Measurements from ENCODE around the gene NFASC.

The NFASC gene

DNA sequence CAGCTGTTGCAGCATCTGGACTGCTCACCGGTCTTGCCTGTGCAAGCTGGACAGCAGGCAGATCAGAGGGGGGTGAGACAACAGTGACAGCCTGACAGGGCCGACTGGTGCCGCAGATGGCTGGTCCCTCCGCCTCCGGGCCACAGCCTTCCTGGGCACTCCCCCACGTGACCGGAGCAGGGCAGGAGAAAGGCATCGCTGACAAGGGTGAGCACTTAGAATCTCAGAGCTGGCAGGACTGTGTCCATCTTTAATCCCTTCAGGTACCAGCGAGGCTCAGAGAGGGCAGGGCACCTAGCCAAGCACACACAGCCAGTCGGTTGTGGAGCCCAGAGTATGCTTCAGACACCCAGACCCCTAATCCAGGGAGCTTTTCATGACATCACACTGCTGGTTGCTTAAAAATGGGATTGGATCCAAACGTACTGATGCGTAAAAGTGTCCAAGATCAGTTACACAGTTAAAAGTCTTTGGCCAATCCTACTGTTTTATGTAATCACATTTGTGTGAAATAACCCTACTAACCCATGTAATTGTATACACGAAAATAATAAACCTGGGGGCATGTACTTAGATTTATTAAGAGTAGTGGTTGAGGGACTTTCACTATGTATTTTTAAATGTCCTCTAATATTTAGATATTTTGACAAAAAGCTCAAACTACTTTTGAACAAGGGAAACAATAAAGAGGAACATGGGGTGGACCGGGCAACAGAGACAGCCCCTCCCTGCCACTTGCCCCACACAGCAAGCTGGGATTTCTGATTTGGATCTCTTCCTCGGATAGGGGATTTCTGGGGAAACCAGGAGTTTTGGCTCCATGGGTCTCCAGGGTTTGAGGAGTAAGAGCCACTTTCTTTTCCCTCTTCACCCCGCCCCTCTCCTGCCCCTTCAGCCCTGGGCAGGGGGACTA is 171.6 kb downstream of the NFASC start:
- no peak for DNase-seq (ENCODE audit: low spot score)

DNA sequence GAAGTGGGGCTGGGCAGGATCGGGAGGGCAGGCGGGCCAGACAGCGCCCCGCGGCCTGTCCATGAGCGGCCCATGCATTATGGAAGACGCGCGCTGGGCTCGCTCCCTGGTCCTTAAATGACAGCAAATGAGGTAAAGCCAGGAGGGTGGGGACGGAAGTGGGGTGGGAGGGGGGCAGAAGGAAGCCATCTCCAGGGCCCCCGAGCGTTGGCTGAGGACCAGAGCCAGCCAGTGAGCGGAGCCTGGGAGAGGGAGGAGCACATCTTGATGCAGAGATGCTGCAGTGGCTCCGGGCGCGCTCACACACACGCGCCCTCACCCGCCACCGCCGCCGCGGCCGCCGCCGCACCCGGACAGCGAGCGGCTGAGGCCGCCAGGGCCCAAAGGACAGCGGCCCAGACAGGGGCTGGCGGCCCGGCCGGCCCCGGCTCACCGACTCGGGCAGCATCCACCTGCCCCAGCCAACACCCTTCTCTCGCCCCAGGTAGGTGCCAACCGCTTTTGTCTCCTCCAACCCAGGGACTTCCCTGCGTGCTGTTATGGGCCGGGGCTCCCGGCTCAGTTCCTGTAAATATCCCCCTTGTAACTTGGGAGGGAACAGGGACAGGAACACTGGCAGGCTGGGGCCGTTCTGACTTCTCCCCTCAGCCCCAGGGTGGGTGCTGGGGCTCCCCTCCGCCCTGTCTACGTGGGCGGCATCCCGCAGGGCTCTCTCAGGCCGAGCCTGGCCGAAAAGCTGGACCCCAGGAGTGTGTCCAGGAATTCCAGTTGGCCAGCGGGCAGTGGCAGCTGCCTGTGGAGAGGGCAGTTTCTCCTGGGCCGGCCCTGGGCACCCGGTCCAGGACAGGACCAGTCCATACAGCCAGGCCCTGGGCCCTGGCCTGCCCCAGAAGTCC is 172.5 kb downstream of the NFASC start, which contains the start of gene CNTN2:
Gene CNTN2 (plus strand): TSS at position 302 of the 896 bp plus-strand sequence. CDS start 9,974 bp downstream, outside the sequence.
- DNase-seq (ENCODE audit: low spot score): no peak

DNA sequence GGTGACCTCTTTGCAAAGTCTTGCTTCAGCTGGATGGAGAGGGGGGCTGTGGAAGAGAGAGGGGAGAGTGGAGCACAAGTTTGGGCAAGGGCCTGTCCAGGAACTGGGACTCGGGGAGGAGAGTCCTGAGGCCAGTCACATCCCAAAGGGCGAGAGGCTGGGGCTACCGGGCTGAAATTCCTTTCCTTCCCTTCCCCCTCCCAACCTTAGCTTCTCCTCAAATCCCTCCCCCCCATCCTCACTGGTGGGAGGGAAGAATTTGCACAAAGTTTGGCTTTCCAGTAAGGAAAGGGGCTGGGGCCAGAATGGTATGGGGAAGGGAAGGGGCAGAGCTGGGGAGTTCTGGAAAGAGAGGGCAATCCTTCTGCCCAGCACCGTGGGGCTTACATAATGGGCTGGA is 173.2 kb downstream of the NFASC start:
- DNase-seq (ENCODE audit: low spot score): no peak

DNA sequence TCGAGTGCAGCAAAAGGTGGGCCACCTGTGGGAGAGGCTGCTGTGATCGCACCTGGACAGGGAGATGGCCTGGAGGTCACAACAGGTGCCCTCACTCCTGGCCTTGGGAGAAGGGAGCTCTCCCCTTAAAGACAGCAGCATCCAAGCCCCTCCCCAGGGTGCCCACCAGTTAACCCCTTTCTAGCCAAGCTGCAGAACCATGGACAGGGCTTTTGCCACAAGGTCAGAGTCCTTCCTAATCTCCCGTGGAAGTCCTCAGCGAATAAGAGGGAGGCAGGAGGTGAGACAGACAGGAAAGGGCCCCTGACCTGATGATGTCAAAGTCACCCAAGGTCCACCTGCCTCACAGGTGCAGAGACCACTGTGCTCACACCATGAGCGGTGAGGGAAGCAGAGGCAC is 174.1 kb downstream of the NFASC start:
- no peak for DNase-seq (ENCODE audit: low spot score)

DNA sequence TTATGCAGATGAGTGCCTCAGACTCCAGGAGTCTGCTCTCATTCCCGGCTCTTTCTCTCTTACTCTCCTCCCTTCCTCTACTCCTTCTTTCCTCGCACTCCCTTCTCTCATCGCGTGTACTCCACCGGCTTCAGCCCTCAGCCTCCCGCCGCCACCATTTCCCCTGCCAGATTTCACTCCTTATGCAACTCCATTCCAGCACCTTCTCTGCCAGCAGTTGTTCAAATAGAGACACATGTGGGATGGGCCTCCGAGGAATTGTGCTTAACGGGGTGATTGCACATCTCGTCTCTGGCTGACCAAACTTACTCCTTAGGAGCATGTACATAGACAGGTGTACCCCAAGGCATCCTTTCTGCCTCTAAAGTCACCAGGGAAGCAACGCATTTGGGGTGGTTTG is 174.5 kb downstream of the NFASC start:
- DNase-seq (ENCODE audit: low spot score): no peak

DNA sequence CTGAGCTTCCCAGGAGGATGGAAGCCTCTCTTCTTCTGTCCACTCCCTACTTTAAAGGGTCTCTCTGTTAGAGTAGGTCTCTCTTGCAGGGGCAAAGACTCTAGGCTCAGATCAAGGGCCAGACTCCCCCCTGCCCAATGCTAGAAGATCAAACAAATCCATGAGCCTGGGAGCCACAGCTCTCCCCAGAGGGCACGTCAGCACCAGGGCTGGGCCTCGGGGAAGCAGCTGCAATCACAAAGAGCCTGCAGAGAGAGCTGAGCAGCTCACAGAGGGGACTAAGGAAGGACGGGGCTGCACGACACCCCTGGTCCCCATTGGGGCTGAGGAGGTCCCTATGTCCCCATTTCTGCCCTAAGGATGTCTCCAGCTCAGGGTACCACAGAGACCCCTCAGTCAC is 176.2 kb downstream of the NFASC start:
- DNase-seq (ENCODE audit: low spot score): no peak

DNA sequence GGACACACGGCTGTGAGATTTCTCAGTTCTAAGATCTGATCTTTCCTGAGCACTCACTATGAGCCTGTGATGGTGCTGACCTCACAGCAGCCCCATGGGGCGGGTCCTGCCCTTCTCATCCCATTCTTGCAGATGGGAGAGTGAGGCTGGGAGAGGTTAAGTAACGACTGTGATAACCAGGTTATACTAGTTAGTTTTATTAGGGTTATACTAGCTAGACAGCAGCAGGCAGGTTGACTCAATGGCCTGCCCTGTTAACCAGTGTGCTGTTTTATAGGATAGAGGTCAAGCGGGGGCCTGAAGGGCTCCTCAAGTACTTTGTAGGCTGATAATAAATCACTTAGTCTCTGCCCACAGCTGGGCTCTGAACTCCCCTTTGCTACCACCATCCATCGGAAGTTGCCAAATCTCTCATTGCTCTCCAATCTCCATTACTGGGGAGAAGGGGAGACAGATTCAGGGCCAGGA is 177.1 kb downstream of the NFASC start:
- DNase-seq (ENCODE audit: low spot score): no peak

DNA sequence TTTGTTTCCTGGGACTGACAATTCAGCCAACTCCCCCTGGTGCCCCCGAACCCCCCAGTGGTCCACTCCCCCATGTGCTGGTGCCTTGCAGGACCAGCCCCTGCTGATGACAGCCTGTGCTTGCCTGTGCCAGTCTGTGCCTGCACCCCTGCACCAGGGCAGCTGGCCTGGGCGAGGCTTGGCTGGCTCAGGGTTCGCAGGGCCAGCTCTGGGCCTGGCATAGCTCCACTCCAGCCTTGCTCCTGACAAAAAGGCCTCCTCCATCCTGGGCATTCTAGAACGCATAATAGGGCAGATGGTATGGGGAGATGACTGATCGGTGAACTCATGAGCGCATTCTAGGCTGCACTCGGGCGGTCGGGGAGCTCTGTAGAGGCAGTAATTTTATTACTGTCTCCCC is 177.7 kb downstream of the NFASC start:
- DNase-seq (ENCODE audit: low spot score): no peak

DNA sequence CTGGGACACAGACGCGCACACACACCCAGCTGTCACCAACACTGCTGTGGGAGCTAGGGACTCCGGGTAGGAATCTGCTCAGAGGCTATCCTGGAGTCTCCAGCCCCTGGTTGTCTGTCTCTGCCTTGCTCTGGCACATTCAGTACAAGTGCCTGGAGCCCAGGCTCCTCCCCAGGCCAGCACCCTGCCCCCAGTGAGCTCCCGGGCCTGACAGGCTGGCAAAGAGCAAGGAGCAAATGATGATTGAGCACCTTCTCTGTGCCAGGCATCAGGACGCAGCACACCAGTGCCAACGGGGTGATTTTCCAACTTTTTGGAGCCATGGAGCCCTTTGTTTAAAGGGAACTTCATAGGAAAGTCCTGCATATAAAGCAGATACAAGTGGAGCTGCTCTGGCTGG is 178.8 kb downstream of the NFASC start:
- DNase-seq (ENCODE audit: low spot score): no peak

DNA sequence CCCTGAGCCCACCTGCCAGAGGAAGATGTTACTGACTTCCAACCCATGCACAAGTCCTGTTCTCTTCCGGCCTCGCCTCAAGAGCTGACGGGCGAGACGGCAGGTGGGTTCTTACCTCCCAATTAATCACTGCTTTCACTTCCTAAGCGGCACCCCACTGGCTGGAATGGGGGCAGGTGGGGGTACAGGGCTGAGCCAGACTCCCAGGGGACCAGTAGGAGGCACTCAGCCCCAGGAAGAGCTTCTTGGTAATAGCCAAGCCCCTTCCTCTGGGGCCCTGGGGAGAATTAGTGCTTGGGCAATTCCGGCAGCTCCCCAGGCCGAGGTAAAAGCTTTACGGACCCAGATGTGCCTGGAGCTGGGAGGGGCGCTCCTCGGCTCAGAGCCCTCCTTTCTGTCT is 182.0 kb downstream of the NFASC start:
- no peak for DNase-seq (ENCODE audit: low spot score)

DNA sequence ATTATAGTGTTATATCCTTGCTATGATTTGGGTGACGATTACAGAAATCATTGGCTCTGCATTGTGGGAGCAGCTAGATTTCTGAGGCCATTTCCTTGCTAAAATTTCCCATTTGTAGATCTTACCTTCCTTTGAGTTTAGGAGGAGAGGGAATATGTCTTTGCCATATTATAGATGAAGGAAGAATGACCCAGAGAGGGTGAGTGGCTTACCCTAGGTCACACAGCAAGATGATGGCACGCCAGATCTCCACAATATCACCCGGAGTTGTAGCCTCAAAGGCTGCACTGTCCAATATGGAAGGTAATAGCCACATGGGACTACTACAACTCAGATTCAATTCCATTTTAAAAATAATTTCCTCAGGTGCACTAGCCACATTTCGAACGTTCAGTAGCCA is 182.6 kb downstream of the NFASC start:
- DNase-seq (ENCODE audit: low spot score): no peak

DNA sequence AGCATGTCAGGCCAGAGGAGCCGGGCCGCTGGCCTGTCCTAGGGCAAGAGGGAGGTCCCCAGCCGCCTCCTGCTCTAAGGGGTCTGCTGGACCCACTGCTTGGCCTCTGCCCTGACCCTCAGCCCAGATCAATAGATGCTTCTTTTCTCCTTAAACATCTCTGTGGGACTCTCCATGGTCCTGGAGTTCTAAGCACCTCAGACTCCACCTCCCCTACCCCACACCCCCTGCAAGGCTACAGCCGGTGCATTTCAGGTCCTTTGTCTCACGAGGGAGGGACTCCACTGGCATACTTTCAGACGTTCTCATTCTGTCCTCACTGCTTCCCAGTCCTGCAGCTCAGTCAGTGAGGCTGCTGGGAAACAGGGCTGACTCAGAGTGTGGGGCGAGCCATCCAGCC is 183.4 kb downstream of the NFASC start:
- no peak for DNase-seq (ENCODE audit: low spot score)

DNA sequence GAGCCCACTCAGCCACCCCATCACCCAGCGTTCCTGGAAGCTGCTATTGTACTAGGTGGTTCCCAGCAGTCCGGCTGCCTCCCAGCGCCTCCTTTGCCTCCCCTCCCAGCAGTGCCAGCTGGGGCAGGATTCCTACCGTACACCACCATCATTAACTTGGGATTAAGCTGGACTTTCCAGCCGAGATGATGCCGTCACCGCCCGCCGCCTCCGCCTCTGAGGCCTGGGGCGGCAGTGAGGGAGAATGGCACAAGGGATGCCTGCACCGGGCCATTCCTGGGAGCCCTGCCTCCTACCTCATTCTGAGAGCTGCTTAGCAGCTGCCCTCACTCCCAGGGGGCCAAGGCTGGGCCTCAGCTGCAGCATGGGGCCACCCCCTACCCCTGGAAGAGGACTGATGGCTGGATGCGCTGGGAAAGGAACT is 185.5 kb downstream of the NFASC start:
- DNase-seq (ENCODE audit: low spot score): no peak

DNA sequence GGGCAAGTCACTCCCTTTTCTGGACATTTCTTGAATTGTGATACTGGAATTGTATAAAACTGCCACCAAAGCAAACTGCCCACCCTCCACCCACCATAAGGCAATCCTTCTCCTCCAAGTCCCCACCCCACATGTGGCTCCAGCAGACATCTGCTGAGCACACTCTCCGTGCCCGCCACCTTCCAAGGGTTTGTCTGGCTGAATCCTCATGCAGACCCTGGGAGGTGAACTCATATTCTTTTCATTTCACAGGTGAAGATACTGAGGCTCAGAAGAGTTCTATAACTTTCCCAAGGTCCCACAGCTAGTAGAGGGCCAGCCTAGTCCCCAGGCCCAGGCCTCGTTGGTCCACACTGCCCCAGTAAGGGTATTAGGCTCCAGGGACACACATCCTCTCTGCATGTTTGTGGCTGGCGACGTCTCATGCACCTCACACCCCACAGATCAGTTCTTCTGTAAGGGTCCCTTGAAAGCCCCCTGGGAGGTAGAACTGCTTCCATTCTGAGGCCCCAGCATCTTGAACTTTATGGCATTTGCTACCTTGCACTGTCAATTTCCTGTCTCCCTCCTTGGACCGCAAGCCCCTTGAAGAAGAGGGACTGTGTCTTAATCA is 186.4 kb downstream of the NFASC start:
- no peak for DNase-seq (ENCODE audit: low spot score)

DNA sequence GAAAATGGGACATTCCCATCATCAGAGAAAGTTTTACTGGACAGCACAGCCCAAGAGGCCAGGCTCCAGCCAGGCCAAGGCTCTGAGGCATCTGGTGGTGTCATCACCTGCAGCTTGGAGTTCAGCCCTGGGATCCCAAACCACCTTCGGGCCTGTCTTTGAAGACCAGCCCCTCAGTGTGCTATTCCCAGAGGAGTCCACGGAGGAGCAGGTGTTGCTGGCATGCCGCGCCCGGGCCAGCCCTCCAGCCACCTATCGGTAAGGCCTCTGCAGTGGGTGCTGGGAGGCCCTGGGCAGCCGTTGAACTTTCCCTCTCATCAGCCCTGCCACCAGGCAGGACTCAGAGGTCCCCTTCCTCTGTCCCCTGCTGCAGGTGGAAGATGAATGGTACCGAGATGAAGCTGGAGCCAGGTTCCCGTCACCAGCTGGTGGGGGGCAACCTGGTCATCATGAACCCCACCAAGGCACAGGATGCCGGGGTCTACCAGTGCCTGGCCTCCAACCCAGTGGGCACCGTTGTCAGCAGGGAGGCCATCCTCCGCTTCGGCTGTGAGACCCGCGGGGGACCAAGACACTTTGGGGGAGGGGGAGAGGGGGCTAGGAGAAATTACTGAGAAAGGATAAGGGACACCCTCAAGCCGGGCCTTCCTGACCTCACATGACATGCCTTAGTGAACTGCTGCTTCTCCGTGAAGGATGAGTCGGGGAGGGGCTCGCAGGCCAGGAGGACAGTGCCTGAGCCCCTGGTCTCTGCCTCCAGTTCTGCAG is 187.3 kb downstream of the NFASC start:
- DNase-seq (ENCODE audit: low spot score): no peak

DNA sequence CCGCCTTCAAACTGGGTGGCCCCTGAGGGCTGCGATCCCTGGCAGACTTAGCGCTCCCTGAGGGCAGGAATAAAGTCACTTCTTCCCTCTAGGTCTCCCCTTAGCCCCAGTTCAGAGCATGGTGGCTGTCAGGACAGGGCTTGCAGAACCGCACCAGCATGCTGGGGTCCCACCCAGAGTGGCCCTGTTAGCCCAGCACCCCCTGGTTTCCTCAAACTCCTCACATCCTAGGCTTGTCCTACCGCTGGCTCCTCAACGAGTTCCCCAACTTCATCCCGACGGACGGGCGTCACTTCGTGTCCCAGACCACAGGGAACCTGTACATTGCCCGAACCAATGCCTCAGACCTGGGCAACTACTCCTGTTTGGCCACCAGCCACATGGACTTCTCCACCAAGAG is 188.2 kb downstream of the NFASC start:
- DNase-seq (ENCODE audit: low spot score): no peak

DNA sequence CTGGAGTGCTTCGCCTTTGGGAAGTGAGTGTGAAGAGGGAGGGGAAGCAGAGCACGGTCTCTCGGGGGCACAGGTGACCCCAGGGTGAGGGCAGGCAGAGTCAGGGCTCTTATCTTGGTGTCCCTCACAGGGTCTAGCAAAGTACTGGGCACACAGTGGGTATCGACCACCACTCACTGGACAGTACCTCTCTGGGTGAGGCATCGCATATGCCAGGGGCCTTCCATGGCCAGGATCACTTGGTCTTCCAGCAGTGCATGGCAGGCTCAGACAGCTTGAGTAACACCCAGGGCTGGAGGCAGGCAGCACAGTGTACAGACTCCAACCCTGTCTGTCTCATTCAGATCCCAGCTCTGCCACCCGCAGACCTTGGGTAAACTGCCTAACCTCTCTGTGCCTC is 189.0 kb downstream of the NFASC start:
- DNase-seq (ENCODE audit: low spot score): no peak

DNA sequence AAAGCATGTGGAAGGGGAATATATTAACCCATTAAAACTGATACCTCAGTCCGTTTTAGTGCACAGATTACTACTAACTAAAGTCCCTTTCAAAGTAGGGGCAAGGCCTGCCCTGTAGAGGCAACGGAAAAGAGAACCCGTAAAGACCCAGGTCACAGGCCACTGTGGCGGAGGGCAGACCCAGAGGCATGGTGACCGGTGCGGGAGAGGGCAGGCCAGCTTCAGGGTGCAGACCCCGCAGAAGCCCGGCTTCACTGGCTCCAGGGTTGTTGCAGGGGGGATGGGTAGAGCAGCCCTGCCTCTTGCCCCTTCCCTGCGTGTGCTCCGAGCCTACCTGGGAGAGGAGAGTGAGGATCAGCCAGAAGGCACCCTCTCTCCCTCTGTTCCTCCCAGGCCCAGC is 190.1 kb downstream of the NFASC start:
- DNase-seq (ENCODE audit: low spot score): no peak

DNA sequence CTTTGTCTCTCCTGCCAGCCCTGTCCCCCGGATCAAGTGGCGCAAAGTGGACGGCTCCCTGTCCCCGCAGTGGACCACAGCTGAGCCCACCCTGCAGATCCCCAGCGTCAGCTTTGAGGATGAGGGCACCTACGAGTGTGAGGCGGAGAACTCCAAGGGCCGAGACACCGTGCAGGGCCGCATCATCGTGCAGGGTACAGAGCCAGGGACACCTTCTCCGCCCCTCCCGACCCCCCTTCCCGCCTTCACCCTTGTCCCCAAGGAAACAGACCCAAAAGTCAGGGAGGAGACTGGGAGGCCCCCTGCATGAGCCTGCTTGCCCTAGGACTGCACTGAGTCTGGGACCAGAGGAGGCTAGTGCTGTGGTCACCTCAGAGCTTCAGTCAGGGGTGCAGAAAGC is 190.6 kb downstream of the NFASC start:
- no peak for DNase-seq (ENCODE audit: low spot score)

DNA sequence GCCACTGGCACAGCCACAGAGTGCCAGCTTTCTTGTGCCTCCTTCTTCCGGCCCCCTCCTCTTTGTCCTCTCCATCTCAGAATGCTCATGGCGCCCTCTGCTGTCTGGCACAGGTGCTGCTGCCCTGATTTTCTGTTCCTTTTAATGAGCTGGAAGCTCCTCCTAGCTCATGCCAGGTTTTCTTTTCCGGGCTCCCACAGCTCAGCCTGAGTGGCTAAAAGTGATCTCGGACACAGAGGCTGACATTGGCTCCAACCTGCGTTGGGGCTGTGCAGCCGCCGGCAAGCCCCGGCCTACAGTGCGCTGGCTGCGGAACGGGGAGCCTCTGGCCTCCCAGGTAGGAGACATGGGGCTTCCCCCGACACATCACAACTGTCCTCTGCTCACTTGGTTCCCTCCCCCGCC is 191.0 kb downstream of the NFASC start:
- DNase-seq (ENCODE audit: low spot score): peak; percentile 89

DNA sequence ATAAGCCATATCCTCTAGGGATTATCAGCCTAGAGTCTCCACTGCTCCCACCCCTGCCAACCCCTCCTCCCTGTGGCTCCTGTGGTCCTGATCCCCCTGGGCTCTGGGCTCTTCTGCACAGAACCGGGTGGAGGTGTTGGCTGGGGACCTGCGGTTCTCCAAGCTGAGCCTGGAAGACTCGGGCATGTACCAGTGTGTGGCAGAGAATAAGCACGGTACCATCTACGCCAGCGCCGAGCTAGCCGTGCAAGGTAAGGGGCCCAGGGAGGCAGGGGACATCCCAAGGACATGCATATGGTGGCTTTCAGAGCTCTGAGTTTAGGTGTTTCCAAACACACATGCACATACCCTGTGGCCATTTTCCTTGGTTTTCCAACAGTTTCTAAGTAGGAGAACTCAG is 191.7 kb downstream of the NFASC start:
- no peak for DNase-seq (ENCODE audit: low spot score)

DNA sequence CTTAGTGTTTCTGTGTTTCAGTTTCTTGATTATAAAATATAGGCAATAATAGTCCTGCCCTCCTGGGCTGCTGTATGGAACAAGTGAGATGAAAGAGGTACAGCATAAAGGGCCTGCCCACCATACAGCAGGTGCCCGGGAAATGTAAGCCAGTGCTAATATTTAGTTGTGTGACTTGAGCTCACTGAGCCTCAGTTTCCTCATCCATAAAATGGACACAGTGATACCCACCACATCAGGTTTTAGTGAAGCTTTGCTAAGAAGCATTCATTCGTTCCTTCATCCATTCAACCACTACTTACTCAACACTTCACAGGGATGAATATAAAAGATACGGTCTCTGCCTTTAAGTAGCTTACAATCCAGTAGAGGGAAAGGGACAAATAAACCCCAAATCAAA is 192.2 kb downstream of the NFASC start:
- DNase-seq (ENCODE audit: low spot score): no peak

All from COLO829 (cell line).